WTC11 (cell line): Measurements from ENCODE around the gene CAPN13. TPM values are rescaled to one million over a fixed set of nuclear protein-coding genes. Genes with fewer than 3 reads are reported as not detected.

Source experiments
- ATAC-seq: fragments of 200-7000 bp; cut with Tn5 transposase; 2 replicates; pipeline ENCODE4 v1.10.0; 2021; ENCODE audit warnings: mild to moderate bottlenecking, moderate library complexity
- CTCF ChIA-PET: fragments of 300-600 bp; sonication (Branson Sonifier 250); formaldehyde crosslinking; loops from one replicate; lab custom pipeline; 2021; ENCODE audit warnings: antibody characterized with exemption; lab: Charles Lee
- POLR2A ChIA-PET: fragments of 350-600 bp; sonication (Branson Sonifier 250); formaldehyde crosslinking; loops from one replicate; lab custom pipeline; 2021; ENCODE audit warnings: antibody characterized with exemption; lab: Charles Lee
- DNase-seq: peaks from one replicate; pipeline ENCODE4 v3.0.0; 2021; ENCODE audit warnings: low spot score
- H3K27ac Mint-ChIP-seq: 2 replicates; pipeline ENCODE4 v1.8.0; 2021; ENCODE audit warnings: mixed read lengths
- H3K27me3 Mint-ChIP-seq: 2 replicates; pipeline ENCODE4 v1.8.0; 2021; ENCODE audit warnings: low read depth, mild to moderate bottlenecking, moderate library complexity, mixed read lengths
- H3K36me3 Mint-ChIP-seq: 2 replicates; pipeline ENCODE4 v1.8.0; 2021; ENCODE audit warnings: mixed read lengths
- H3K4me1 Mint-ChIP-seq: 2 replicates; pipeline ENCODE4 v1.8.0; 2022; ENCODE audit warnings: mixed read lengths
- H3K4me3 Mint-ChIP-seq: 2 replicates; pipeline ENCODE4 v1.8.0; 2021; ENCODE audit warnings: mild to moderate bottlenecking, moderate library complexity, mixed read lengths
- H3K9me3 Mint-ChIP-seq: 2 replicates; pipeline ENCODE4 v1.8.0; 2021; ENCODE audit warnings: mixed read lengths
- AR ChIP-seq: fragments of 250-450 bp; sonication (Bioruptor Pico); IDR thresholded peaks from 2 replicates; pipeline ENCODE4 v1.9.0; 2021; ENCODE audit warnings: mild to moderate bottlenecking
- ATF3 ChIP-seq: sonication (generic); formaldehyde crosslinking; conservative IDR thresholded peaks from 2 replicates; pipeline ENCODE4 v1.8.1; 2022; ENCODE audit warnings: mild to moderate bottlenecking, missing genetic modification reagents
- CREM ChIP-seq: sonication (generic); formaldehyde crosslinking; IDR thresholded peaks from 2 replicates; pipeline ENCODE4 v1.8.1; 2022; ENCODE audit warnings: mild to moderate bottlenecking, missing genetic modification reagents, moderate library complexity
- ESRRA ChIP-seq: sonication (generic); formaldehyde crosslinking; IDR thresholded peaks from 2 replicates; pipeline ENCODE4 v1.8.1; 2022; ENCODE audit warnings: mild to moderate bottlenecking, missing genetic modification reagents, borderline replicate concordance
- FOXJ3 ChIP-seq: sonication (generic); formaldehyde crosslinking; IDR thresholded peaks from 2 replicates; pipeline ENCODE4 v1.9.0; 2021; ENCODE audit warnings: missing genetic modification reagents, mild to moderate bottlenecking, borderline replicate concordance
- GABPB1 ChIP-seq: sonication (generic); formaldehyde crosslinking; IDR thresholded peaks from 2 replicates; pipeline ENCODE4 v1.8.1; 2023; ENCODE audit warnings: mild to moderate bottlenecking, missing genetic modification reagents
- GTF2I ChIP-seq: fragments of 250-450 bp; sonication (Bioruptor Pico); conservative IDR thresholded peaks from 2 replicates; pipeline ENCODE4 v1.4.0; 2021; ENCODE audit warnings: mild to moderate bottlenecking
- HMGA2 ChIP-seq: fragments of 250-450 bp; sonication (Bioruptor Pico); IDR thresholded peaks from 2 replicates; pipeline ENCODE4 v1.4.0; 2021; ENCODE audit warnings: mild to moderate bottlenecking, moderate library complexity
- MXD4 ChIP-seq: fragments of 250-450 bp; sonication (Bioruptor Pico); IDR thresholded peaks from 2 replicates; pipeline ENCODE4 v1.8.0; 2021; ENCODE audit warnings: mild to moderate bottlenecking, moderate library complexity, borderline replicate concordance
- OVOL2 ChIP-seq: fragments of 250-450 bp; sonication (Bioruptor Pico); IDR thresholded peaks from 2 replicates; pipeline ENCODE4 v1.9.0; 2021; ENCODE audit warnings: mild to moderate bottlenecking, borderline replicate concordance
- SMAD4 ChIP-seq: sonication (generic); formaldehyde crosslinking; IDR thresholded peaks from 2 replicates; pipeline ENCODE4 v1.8.0; 2022; ENCODE audit warnings: mild to moderate bottlenecking, missing genetic modification reagents
- TEAD1 ChIP-seq: sonication (generic); formaldehyde crosslinking; IDR thresholded peaks from 2 replicates; pipeline ENCODE4 v1.8.0; 2022; ENCODE audit warnings: mild to moderate bottlenecking, missing genetic modification reagents
- TEAD4 ChIP-seq: sonication (generic); formaldehyde crosslinking; IDR thresholded peaks from 2 replicates; pipeline ENCODE4 v1.8.0; 2022; ENCODE audit warnings: mild to moderate bottlenecking, missing genetic modification reagents
- ZNF138 ChIP-seq: sonication (generic); formaldehyde crosslinking; conservative IDR thresholded peaks from 2 replicates; pipeline ENCODE4 v1.8.1; 2022; ENCODE audit warnings: mild to moderate bottlenecking, moderate library complexity, missing genetic modification reagents
- ZNF396 ChIP-seq: fragments of 250-450 bp; sonication (Bioruptor Pico); IDR thresholded peaks from 2 replicates; pipeline ENCODE4 v1.8.0; 2021; ENCODE audit warnings: mild to moderate bottlenecking, moderate library complexity, borderline replicate concordance
- total RNA-seq: library from RNA; stranded (reverse); gene quantifications from 3 replicates; pipeline ENCODE4 v1.2.3, GENCODE V29; 2021
- TF ChIP-seq, protein P1 (sequence below): fragments of 200-600 bp; IDR thresholded peaks from 2 replicates; pipeline ENCODE4 v1.8.0; 2022; ENCODE audit warnings: antibody characterized with exemption
- TF ChIP-seq, protein P2 (sequence below): fragments of 250-450 bp; sonication (Bioruptor Pico); IDR thresholded peaks from 2 replicates; pipeline ENCODE4 v1.8.0; 2021; ENCODE audit warnings: mild to moderate bottlenecking
- TF ChIP-seq, protein P3 (sequence below): sonication (generic); formaldehyde crosslinking; IDR thresholded peaks from 2 replicates; pipeline ENCODE4 v1.8.1; 2022; ENCODE audit warnings: low read depth, missing genetic modification reagents, borderline replicate concordance

The CAPN13 gene
- total RNA-seq, 1 experiment from 2014 or later = 1.7 TPM

DNA sequence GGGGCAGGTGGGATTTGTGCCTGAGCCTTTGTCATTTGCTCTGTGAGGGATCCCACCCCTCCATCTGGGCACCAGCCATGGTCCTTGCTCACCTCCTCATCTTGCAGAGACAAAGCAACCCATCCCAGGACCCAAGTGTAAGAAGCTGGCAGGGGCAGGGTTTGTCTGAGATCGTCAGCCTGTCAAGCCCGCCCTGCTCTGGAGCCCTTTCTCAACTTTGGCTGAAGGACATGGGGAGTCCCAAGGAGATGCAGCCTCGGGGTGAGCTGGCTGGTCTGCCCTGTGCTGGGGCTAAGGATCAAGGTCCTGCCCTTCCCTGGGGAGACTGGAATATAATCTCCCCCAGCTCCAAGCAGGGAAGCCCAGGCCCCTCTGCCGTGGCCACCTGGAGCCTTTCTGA is 86.0 kb downstream of the CAPN13 start:
- POLR2A ChIA-PET = no interaction called here
- H3K4me1 Mint-ChIP-seq = no peaks in the 10 kb centered on the region
- no peaks in the 10 kb centered on the region; the same call in 1 of the 2 replicates for H3K27me3 Mint-ChIP-seq
- TF ChIP-seq MXD4 (CRISPR knock-in tag) (no peak), HMGA2 (CRISPR knock-in tag) (no peak)
- no peak overlapping the region for H3K27ac Mint-ChIP-seq
- no peak for ATAC-seq
- no peak overlapping the region for H3K4me3 Mint-ChIP-seq
- H3K36me3 Mint-ChIP-seq = no peaks in the 10 kb centered on the region
- DNase-seq = no peak
- H3K9me3 Mint-ChIP-seq = no peaks in the 10 kb centered on the region; the same call in 1 of the 2 replicates
- CTCF ChIA-PET = interaction anchor here (4.7 kb wide), 1 partner anchor 10 kb away, joined by 28 read pairs; no protein-coding TSS in a partner anchor

GRCh38 chr2:30717081-30717650 is 90.1 kb downstream of the CAPN13 start:
- H3K4me3 Mint-ChIP-seq = no peak overlapping the region

More at GRCh38 chr2:30717081-30717650, 90.1 kb downstream of the CAPN13 start:
- Mint-ChIP-seq H3K27me3 (no peaks in the 10 kb centered on the region; the same call in 1 of the 2 replicates), H3K4me1 (no peaks in the 10 kb centered on the region), H3K36me3 (no peaks in the 10 kb centered on the region), H3K27ac (no peak overlapping the region), H3K9me3 (no peaks in the 10 kb centered on the region; the same call in 1 of the 2 replicates)
- POLR2A ChIA-PET = no interaction called here
- TF ChIP-seq FOXJ3 (no peak), CREM (no peak), GABPB1 (CRISPR knock-in tag) (no peak), TEAD4 (no peak), ZNF396 (CRISPR knock-in tag) (no peak), ESRRA (CRISPR knock-in tag) (no peak), TEAD1 (CRISPR knock-in tag) (no peak), SMAD4 (CRISPR knock-in tag) (no peak), AR (CRISPR knock-in tag) (no peak), ZNF138 (CRISPR knock-in tag) (no peak), OVOL2 (no peak), GTF2I (CRISPR knock-in tag) (no peak), ATF3 (CRISPR knock-in tag) (no peak)
- TF ChIP-seq, protein P1, sequence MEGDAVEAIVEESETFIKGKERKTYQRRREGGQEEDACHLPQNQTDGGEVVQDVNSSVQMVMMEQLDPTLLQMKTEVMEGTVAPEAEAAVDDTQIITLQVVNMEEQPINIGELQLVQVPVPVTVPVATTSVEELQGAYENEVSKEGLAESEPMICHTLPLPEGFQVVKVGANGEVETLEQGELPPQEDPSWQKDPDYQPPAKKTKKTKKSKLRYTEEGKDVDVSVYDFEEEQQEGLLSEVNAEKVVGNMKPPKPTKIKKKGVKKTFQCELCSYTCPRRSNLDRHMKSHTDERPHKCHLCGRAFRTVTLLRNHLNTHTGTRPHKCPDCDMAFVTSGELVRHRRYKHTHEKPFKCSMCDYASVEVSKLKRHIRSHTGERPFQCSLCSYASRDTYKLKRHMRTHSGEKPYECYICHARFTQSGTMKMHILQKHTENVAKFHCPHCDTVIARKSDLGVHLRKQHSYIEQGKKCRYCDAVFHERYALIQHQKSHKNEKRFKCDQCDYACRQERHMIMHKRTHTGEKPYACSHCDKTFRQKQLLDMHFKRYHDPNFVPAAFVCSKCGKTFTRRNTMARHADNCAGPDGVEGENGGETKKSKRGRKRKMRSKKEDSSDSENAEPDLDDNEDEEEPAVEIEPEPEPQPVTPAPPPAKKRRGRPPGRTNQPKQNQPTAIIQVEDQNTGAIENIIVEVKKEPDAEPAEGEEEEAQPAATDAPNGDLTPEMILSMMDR = no peak
- TF ChIP-seq, protein P2, sequence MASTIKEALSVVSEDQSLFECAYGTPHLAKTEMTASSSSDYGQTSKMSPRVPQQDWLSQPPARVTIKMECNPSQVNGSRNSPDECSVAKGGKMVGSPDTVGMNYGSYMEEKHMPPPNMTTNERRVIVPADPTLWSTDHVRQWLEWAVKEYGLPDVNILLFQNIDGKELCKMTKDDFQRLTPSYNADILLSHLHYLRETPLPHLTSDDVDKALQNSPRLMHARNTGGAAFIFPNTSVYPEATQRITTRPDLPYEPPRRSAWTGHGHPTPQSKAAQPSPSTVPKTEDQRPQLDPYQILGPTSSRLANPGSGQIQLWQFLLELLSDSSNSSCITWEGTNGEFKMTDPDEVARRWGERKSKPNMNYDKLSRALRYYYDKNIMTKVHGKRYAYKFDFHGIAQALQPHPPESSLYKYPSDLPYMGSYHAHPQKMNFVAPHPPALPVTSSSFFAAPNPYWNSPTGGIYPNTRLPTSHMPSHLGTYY (CRISPR knock-in tag) = no peak
- TF ChIP-seq, protein P3, sequence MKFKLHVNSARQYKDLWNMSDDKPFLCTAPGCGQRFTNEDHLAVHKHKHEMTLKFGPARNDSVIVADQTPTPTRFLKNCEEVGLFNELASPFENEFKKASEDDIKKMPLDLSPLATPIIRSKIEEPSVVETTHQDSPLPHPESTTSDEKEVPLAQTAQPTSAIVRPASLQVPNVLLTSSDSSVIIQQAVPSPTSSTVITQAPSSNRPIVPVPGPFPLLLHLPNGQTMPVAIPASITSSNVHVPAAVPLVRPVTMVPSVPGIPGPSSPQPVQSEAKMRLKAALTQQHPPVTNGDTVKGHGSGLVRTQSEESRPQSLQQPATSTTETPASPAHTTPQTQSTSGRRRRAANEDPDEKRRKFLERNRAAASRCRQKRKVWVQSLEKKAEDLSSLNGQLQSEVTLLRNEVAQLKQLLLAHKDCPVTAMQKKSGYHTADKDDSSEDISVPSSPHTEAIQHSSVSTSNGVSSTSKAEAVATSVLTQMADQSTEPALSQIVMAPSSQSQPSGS (CRISPR knock-in tag) = no peak
- no peak for DNase-seq
- ATAC-seq = no peak
- CTCF ChIA-PET = interaction anchor here (0.7 to 3.3 kb wide), 6 partner anchors 143 to 616 kb away, joined by 3 to 22 read pairs (median 8); no protein-coding TSS in a partner anchor
